Colon (tissue), 2 donors: ENCODE data around the gene BRWD1.

Experiments
- FAIRE-seq: peaks from 2 replicates; lab custom pipeline; 2012; peaks lifted over from hg19 to GRCh38; lab: Jason Lieb, UNC
- donor health status: control.
- donor health status: control.

Gene BRWD1

GRCh38 chr21:39327727-39328126 is 14.3 kb upstream of the BRWD1 start:
- FAIRE-seq, result no peak

DNA sequence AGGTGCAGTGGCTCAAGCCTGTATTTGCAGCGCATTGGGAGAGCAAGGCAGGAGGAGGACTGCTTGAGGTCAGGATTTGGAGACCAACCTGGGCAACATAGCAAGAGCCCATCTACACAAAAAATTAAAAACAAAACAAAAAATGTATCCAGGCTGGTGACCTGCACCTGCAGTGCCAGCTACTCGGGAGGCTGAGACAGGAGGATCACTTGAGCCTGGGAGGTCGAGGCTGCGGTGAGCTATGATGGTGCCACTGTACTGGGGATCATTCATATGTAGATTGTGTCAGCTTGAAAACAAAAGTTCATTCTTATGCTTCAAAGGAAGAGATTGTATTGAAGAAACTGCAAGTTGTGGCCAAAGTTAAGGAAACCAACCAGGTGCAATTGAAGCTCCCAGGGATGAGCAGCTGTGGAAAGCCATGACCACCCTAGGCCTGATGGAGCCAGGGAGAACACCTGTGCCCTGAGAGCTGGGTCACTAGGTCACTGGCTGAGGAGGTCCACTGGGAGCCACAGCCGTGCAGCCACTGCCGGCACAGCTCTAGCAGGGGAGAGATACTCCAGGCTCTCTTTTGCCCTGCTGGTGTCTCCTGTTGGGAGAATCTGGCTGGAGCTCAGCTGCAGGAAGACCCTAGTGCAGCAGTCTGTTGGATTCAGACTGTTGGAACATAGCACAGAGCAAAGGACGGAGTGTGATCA is 13.3 kb upstream of the BRWD1 start:
- FAIRE-seq, result no peak

DNA sequence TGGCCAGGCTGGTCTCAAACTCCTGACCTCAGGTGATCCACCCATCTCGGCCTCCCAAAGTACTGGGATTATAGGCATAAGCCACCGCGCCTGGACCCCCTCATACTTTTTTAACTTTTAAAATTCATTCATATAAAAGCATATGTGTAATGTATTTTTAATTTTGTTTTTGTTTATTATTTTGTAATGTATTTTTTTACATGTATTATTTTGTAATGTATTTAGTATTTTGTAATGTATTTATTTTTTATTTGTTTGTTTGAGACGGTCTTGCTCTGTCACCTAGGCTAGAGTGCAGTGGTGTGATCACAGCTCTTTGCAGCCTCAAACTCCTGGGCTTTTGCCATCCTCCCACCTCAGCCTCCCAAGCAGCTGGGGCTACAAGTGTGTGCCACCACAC is 12.0 kb upstream of the BRWD1 start:
- FAIRE-seq, result no peak

- FAIRE-seq, result no peak
Observed at GRCh38 chr21:39321424-39321823, 8.0 kb upstream of the BRWD1 start.

GRCh38 chr21:39319814-39320332 is 6.4 kb upstream of the BRWD1 start:
- FAIRE-seq, result no peak

DNA sequence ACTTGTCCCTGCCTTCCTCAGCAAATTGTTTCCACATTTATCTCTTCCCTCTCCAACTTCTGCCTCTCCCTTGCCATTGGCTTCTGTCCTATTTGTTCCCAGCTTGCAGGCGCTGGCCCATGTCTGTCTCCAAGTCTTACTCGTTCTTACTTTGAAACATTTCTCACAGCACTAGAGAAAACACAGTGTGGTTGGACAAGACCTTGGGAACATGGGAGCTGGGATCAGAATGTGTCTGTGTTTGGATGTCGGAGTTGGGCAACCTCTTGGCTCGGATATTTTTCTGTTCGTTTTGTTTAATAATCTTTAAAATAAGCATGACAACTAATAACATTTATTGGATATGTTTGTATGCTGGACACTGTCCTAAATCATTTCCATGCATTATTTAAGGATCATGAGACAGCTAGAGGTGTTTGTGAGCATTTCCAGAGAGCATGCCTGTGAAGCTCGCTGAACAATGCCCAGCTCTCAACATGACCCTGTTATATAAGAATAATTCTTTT is 5.9 kb upstream of the BRWD1 start:
- FAIRE-seq, result no peak

DNA sequence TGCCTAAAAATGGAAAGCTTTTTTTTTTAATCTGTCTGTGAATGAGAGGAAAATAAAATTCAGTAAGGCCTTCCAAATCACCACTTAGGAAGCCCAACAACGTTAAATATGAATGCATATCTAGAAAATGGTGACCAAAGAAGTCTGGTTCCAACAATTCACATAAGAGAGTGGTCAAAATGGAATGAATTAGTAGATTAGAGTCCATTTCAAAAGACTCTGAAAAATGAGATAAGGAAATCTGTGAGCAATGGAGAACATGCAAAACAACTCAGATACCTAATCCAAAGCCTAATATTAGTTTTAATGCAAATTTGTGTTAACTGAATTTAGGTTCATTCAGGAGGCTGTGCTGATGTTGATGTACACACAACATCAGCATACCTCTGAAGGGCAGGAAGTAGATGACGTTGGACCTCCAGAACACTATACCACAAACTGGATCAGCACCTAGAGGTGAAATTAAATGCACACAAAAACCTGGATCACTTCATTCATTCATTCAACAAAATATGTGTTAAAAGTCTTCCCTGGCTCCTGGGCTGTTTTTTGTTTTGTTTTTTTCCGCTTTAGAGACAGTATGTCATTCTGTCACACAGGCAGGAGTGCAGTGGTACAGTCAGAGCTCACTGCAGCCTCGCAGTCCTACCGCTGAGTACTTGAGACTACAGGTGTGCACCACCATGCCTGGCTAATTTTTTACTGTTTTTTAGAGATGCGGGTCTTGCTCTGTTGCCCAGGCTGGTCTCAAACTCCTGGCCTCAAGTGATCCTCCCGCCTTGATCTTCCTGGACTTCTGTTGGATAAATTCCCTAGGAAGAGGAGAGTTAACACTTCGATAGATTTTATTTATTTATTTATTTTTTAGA is 4.9 kb upstream of the BRWD1 start:
- FAIRE-seq, result no peak

- FAIRE-seq, result no peak
Observed at GRCh38 chr21:39317134-39318090, 4.0 kb upstream of the BRWD1 start.

DNA sequence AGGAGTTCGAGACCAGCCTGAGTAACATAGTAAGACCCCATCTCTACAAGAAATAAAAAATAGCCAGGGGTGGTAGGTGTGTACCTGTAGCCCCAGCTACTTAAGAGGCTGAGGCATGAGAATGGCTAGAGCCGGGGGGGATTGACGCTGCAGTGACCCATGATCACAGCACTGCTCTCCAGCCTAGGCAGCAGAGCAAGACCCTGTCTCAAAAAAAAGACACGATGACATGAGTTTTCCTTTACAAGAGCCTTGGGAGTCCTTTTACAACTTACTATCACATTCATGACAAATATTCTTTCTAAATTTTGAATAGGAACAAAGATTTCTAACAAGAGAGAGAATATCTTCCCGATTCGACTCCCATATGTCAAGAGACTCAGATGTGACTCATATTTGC is 3.3 kb upstream of the BRWD1 start:
- FAIRE-seq, result no peak

DNA sequence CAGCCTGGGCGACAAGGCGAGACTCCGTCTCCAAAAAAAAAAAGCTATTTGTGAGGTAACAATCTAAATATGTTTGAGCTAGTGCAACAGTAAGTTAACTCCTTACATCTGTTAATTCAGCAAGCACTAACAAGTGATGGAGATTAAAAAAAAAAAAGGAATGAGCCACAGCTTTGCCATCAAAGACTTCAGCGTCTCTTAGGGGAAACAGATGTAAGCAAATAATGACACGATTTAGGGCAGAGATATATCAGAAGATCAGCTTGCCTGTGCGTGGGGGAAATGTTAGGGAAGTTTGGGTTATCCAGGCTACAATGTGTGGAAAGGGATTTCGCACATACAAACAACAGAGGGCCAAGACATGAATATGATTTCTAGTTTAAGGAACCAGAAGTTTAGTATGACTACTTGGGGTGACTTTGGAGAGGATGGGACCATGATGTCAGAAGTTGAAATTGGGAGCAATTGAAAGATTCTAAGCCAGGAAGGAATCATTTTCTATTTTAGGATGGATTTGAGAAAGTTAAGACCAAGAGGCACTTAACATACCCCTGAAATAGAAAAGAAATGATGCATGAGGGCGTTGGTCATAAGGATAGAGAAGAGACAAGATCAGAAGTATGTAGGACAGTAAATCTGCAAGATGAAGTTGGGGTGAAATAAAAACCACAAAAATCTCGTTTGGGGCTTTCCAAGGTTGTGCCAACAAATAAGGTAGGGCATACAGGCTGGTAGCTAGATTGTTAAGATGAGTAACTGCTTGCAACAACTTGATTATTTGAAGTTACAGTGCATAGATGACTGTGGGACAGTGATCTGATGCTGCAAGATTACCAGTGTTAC is 2.4 kb upstream of the BRWD1 start:
- no peak for FAIRE-seq

DNA sequence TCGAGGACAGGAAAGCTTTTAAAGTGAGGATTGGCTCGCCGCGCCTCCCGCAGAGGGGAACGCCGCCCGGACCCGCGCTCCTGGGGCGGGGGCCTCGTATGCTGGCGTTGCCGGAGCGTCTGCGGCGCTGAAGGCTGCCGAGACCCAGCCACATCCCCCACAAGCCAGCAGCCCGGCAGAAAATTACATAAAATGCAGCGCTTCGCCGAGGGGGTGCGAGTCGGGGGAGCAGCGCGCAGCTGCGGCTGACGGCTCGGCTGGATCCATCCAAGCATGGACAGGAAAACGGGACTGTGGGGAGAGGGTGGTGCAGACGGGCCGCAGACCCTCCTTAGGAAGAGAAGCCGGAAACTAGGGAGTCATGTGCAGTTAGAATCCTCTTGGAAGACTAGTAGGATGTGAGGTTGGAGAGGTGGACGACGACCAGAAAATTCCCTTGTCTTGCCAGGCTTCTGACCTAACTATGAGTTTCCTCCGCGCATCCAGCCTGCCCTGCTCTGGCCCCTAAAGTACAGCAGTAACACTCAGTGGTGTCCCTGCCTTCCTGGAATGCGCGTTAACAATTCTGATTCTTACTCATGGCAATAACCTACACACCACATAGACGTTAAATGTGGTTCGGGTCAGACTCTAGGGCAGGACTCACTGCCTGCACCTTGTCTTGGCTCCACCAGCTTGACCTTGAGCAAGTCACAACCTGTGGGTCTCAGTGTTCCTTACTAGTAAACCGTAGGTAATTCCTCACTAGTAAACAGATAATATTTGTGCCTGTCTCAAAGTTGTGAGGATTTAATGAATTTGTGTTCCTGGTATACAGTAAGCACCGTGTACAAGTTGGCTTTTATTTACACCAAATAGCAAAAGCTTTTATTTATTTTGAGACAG is 953 bp upstream of the BRWD1 start:
- FAIRE-seq, result no peak

DNA sequence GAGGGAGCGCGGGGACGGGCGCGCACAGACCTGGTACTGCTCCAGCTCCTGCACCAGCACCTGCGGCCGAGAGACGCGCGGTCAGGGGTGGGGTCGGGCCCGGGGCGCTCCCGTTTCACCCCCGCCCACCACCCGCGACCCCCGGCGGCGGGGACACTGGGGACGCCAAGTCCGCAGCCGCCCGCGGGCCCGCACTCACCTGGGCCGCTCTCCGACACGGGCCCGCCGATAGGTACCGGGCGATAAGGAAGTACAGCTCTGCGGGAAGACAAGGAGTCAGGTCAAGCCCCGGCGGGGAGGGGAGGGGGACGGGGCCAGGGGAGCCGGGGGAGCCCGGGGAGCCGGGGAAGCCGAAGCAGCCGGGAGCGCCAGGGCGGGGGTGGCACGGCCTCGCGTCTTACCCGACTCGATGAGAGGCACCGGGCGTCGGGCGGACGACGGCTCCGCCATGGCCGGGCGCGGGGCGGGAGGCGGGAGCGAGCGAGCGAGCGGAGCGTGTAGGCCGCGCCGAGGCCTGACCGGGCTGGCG is 326 bp downstream of the BRWD1 start:
- no peak for FAIRE-seq

GRCh38 chr21:39312112-39313041 is 1.1 kb downstream of the BRWD1 start:
- FAIRE-seq, result no peak

- no peak for FAIRE-seq
Observed at GRCh38 chr21:39311164-39311563, 2.3 kb downstream of the BRWD1 start.

DNA sequence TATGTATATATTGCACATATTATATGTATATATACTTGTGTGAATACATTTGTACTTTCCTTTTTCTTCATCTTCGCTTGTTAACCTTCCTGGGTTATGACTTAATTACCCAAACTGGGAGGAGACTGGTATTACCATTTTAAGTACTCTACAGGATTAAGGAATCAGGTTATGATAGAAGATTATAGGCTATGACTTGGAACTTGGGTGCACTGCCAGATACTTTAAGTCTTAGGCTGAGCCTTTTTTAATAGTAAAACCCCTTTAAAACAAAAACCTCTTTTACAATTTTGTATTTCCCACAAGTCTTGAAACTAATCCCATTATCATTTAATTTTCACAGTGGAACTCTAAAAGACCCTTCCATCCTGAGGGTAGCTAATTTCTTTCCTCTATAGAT is 6.0 kb downstream of the BRWD1 start:
- FAIRE-seq, result peak; percentile 82

DNA sequence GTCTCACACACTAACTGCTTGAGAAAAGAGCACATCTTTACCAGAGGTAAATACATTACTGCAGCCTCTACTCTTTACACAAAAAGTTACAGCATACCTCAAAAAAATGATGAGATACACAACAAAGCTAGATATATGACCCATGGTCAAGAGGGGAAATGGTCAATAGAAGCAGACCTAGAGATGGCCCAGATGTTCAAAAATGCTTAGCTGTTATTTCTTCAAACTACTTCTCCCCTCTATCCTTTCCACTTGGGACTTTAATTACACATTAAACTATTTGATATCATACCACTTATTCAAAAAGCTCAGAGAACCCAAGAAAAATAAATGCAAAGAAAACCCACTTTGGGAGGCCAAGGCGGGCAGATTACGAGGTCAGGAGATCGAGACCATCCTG is 12.8 kb downstream of the BRWD1 start:
- FAIRE-seq, result no peak

GRCh38 chr21:39296891-39297290 is 16.5 kb downstream of the BRWD1 start:
- no peak for FAIRE-seq

DNA sequence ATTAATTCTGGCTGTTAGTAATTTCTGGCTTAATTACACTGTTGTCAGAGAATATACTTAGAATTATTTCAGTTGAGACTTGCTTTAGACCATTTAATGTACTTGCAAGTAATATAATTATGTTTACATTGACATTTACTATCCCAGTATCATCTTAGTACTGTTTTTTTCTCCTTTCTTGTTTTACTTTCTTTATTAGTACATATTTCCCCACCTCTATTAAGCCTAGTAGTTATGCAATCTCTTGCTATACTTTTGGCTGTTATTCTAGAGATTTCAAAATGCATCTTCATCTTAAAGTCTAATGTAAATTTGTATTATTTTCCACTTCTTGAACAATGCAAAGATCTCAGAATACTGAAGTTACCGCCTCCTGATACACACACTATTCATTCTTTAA is 24.4 kb downstream of the BRWD1 start:
- no peak for FAIRE-seq

- FAIRE-seq, result no peak
Observed at GRCh38 chr21:39282911-39283310, 30.5 kb downstream of the BRWD1 start.
